ENCODE results near the gene AKR1A1.

DNA sequence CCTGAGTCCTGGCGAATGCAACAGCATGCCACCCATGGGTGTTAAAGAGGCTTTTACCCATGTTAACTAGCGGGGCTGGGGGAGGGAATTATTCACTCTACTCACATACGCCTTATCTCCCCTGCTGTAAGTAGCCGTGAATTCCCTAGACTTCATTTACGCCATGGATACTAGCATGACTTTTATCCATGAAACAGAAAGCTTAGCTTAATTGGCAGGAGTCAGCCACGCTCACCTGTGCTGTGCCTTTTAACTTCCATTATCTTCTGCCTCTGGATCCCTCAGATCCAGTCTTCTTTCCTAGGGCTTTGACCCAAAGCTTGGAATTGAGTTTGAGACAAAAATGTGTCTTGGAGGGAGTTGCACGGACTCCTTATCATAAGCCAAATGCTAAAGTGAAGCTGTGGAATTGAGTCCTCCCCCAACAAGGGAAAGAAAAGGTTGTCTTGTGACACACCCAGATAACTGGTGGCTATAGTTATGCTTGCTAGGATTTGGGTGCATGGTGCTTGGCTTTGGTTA is 23.5 kb downstream of the AKR1A1 start:
- TF ChIP-seq, protein P1, sequence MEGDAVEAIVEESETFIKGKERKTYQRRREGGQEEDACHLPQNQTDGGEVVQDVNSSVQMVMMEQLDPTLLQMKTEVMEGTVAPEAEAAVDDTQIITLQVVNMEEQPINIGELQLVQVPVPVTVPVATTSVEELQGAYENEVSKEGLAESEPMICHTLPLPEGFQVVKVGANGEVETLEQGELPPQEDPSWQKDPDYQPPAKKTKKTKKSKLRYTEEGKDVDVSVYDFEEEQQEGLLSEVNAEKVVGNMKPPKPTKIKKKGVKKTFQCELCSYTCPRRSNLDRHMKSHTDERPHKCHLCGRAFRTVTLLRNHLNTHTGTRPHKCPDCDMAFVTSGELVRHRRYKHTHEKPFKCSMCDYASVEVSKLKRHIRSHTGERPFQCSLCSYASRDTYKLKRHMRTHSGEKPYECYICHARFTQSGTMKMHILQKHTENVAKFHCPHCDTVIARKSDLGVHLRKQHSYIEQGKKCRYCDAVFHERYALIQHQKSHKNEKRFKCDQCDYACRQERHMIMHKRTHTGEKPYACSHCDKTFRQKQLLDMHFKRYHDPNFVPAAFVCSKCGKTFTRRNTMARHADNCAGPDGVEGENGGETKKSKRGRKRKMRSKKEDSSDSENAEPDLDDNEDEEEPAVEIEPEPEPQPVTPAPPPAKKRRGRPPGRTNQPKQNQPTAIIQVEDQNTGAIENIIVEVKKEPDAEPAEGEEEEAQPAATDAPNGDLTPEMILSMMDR (IDR thresholded peaks at IDR 0.05; ENCODE audit: low read length): no peak
- no peak for TF ChIP-seq EZH2 (IDR thresholded peaks at IDR 0.05; ENCODE audit: borderline replicate concordance, low read length)

Measured in OCI-LY1 (cell line).